Activated B cell treated with CpG ODN at 0.5 μM for 24 hours (primary cell): ENCODE measurements around the gene HOXD11. TPM values are rescaled to one million over a fixed set of nuclear protein-coding genes. Genes with fewer than 3 reads are reported as not detected.

Experiments used
- ATAC-seq: fragments of 200-7000 bp; cut with Tn5 transposase; one replicate; pipeline ENCODE4 v1.10.0; 2021; ENCODE audit warnings: low read depth, mild to moderate bottlenecking, moderate library complexity
- CTCF ChIA-PET: fragments of 350-600 bp; sonication (Branson Sonifier 250); formaldehyde crosslinking; loops from one replicate; lab custom pipeline; 2021; ENCODE audit warnings: antibody characterized with exemption; lab: Charles Lee
- POLR2A ChIA-PET: fragments of 350-600 bp; sonication (Branson Sonifier 250); formaldehyde crosslinking; loops from one replicate; lab custom pipeline; 2021; ENCODE audit warnings: antibody characterized with exemption; lab: Charles Lee
- DNase-seq: peaks from one replicate; pipeline ENCODE4 v3.0.0; 2022
- H3K27ac Mint-ChIP-seq: one replicate; pipeline ENCODE4 v1.8.0; 2020; ENCODE audit warnings: mixed read lengths
- H3K27me3 Mint-ChIP-seq: one replicate; pipeline ENCODE4 v1.8.0; 2021; ENCODE audit warnings: mixed read lengths
- H3K36me3 Mint-ChIP-seq: one replicate; pipeline ENCODE4 v1.8.0; 2021; ENCODE audit warnings: low read depth, mixed read lengths
- H3K4me1 Mint-ChIP-seq: one replicate; pipeline ENCODE4 v1.8.0; 2021; ENCODE audit warnings: mixed read lengths
- H3K4me3 Mint-ChIP-seq: one replicate; pipeline ENCODE4 v1.8.0; 2020; ENCODE audit warnings: mild to moderate bottlenecking, mixed read lengths
- H3K9me3 Mint-ChIP-seq: one replicate; pipeline ENCODE4 v1.8.0; 2020; ENCODE audit warnings: mixed read lengths
- intact Hi-C: fragments of 100-400 bp; cut with micrococcal nuclease; formaldehyde crosslinking; loops from one replicate; pipeline ENCODE4 v1.15.1; 2024
- total RNA-seq: library from RNA; stranded (reverse); gene quantifications from 2 replicates; pipeline ENCODE4 v1.2.3, GENCODE V29; 2022
- TF ChIP-seq, protein P1 (sequence below): fragments of 200-600 bp; IDR thresholded peaks from one replicate; pipeline ENCODE4 v1.8.0; 2022; ENCODE audit warnings: antibody characterized with exemption, mild to moderate bottlenecking

HOXD11 gene
- total RNA-seq, 1 donor from 2014 or later: not detected

DNA sequence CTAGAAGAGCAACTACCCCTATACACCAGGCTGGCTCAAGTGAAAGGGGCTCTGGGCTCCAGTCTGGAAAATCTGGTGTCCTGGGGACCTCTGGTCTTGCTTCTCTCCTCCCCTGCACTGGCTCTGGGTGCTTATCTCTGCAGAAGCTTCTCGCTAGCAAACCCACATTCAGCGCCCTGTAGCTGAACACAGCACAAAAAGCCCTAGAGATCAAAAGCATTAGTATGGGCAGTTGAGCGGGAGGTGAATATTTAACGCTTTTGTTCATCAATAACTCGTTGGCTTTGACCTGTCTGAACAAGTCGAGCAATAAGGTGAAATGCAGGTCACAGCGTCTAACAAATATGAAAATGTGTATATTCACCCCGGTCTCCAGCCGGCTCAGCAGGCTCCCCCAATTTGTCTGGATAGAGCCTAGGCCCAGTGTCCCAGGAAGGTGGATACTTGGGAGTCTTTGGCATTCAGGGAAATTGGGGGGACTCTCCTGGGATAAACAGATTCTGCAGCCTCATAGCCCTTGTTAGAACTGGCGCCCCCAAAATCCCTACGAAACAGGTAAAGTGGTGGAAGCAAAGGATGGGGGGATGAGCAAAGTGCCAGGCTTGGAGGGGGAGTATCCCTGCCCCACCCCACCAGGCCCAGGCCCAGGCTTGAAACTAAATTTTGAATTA lies 41.8 kb downstream of the HOXD11 start:
- no peaks in the 10 kb centered on the region for H3K9me3 Mint-ChIP-seq
- ATAC-seq (no peak), DNase-seq (no peak)
- intact Hi-C loops: no loop called here
- H3K27me3 Mint-ChIP-seq: peaks cover 70% of the 10 kb centered on the region
- no peak overlapping the region for H3K27ac Mint-ChIP-seq
- TF ChIP-seq, protein P1, sequence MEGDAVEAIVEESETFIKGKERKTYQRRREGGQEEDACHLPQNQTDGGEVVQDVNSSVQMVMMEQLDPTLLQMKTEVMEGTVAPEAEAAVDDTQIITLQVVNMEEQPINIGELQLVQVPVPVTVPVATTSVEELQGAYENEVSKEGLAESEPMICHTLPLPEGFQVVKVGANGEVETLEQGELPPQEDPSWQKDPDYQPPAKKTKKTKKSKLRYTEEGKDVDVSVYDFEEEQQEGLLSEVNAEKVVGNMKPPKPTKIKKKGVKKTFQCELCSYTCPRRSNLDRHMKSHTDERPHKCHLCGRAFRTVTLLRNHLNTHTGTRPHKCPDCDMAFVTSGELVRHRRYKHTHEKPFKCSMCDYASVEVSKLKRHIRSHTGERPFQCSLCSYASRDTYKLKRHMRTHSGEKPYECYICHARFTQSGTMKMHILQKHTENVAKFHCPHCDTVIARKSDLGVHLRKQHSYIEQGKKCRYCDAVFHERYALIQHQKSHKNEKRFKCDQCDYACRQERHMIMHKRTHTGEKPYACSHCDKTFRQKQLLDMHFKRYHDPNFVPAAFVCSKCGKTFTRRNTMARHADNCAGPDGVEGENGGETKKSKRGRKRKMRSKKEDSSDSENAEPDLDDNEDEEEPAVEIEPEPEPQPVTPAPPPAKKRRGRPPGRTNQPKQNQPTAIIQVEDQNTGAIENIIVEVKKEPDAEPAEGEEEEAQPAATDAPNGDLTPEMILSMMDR: no peak
- H3K4me3 Mint-ChIP-seq: no peak overlapping the region
- no peaks in the 10 kb centered on the region for H3K36me3 Mint-ChIP-seq
- CTCF ChIA-PET: no interaction called here
- H3K4me1 Mint-ChIP-seq: no peaks in the 10 kb centered on the region
- POLR2A ChIA-PET: no interaction called here

DNA sequence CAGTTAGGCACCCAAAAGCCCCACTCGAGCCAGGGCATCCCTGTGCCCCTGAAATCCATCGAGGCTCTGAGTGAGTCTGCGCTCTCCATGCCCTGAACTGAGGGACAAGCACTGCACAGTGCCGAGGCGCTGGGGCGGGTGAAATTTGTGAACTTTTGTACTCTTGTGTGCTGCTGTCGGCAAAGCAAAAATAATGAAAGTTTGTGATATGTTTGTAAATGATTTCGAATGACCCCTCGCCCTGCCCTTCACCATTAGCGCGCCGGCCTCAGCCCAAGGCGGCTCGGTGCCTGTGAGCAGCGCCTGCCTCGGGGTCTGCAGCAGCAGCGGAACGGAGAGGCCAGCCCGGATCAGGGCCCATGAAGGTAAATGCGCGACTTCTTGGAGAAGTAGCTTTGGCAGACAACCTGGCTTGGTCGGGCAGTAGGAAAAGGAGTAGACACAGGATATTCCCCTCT lies 42.4 kb downstream of the HOXD11 start:
- Mint-ChIP-seq H3K4me3 (no peak overlapping the region), H3K27ac (no peak overlapping the region), H3K9me3 (no peaks in the 10 kb centered on the region), H3K27me3 (peaks cover 71% of the 10 kb centered on the region), H3K36me3 (no peaks in the 10 kb centered on the region), H3K4me1 (no peaks in the 10 kb centered on the region)
- intact Hi-C loops: no loop called here
- TF ChIP-seq, protein P1: no peak
- POLR2A ChIA-PET: no interaction called here
- ATAC-seq (no peak), DNase-seq (no peak)
- CTCF ChIA-PET: no interaction called here

DNA sequence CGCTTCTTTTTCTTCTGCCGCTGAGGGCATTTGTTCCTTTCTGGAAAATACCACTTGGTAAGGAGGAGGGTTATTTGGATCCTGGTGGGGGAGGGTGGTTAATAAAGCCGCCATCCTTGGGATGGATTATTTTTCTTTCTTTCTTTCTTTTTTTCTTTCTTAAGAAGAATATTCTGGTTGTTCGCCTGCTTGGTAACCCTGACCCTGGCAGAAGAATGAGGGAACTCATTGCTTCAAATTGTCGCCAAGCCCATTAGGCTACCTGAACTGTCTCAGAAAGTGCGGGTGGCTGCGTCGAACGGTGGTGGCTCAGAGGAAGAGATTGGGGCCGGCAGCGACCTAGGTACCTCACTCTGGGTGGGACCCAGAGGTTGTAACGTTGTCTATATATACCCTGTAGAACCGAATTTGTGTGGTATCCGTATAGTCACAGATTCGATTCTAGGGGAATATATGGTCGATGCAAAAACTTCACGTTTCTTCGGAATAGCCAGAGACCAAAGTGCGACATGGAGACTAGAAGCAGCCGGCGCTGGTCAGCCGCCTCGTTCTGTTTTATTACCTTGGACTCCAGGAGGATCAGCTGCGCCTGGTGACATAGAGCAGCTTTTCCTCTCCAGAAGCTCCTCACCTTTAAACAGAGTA lies 43.0 kb downstream of the HOXD11 start:
- TF ChIP-seq, protein P1: no peak
- ATAC-seq (no peak), DNase-seq (no peak)
- CTCF ChIA-PET: no interaction called here
- H3K27me3 Mint-ChIP-seq: peaks cover 70% of the 10 kb centered on the region
- H3K36me3 Mint-ChIP-seq: no peaks in the 10 kb centered on the region
- H3K9me3 Mint-ChIP-seq: no peaks in the 10 kb centered on the region
- no peaks in the 10 kb centered on the region for H3K4me1 Mint-ChIP-seq
- no peak overlapping the region for H3K4me3 Mint-ChIP-seq
- POLR2A ChIA-PET: no interaction called here
- intact Hi-C loops: no loop called here
- no peak overlapping the region for H3K27ac Mint-ChIP-seq

DNA sequence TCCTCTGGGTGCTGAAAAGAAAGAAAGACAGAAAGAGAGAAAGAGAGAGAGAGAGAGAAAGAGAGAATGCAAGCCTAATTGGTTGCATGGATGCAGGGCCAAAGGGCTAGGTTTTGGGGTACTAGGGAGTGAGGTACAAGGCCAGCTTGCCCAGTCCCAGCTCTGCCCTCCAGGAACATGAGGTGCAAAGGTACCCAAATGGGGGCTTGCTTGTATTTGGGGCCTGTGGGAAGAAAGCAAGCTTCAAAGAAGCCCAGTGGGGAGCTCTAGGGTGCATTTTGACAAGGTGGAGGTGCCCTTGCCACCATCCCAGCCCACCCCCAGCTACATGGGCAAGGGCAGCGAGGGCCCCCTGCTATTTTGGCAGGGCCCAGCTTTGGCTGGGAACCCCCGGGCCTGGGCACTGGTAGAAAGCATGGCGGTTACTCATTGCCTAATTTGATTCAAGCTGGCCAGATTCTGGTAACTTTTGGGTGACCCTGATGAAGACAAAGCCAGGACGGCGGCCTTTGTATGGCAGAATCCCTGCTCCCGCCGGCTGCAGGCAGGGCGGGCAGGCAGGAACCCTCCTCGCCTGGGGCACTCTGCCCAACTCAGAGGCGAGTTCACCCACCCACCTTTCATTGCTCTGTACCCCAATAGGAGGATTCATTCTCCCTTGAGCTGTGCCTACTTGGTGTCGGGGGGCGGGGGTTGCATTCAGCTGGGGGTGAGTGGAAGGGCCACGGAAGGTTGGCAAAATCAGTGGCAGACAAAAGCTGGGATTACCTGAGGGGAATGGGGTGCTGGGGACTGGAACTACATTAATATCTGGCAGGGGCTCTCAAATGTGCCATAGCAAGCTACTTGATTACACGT lies 43.7 kb downstream of the HOXD11 start:
- Mint-ChIP-seq H3K36me3 (no peaks in the 10 kb centered on the region), H3K27ac (no peak overlapping the region), H3K27me3 (peaks cover 70% of the 10 kb centered on the region), H3K9me3 (no peaks in the 10 kb centered on the region), H3K4me1 (no peaks in the 10 kb centered on the region), H3K4me3 (no peak overlapping the region)
- POLR2A ChIA-PET: no interaction called here
- ATAC-seq: no peak
- no peak for DNase-seq
- CTCF ChIA-PET: no interaction called here
- intact Hi-C loops: no loop called here
- TF ChIP-seq, protein P1: no peak
